GM11168 (cell line): ENCODE results near the gene PCMTD2.
"Not testable (repeated sequence)": the region's sequence is repeated elsewhere in the genome, so short reads cannot be mapped to it uniquely, and the experiment has no call there.

ENCODE experiments used
- in situ Hi-C: fragments of 300-500 bp; cut with MboI; formaldehyde crosslinking; loops from one replicate; pipeline ENCODE4 v1.12.0; 2022; ENCODE audit warnings: low sequenced_read_pairs; ENCODE audit not compliant: unreplicated experiment

Gene PCMTD2

DNA sequence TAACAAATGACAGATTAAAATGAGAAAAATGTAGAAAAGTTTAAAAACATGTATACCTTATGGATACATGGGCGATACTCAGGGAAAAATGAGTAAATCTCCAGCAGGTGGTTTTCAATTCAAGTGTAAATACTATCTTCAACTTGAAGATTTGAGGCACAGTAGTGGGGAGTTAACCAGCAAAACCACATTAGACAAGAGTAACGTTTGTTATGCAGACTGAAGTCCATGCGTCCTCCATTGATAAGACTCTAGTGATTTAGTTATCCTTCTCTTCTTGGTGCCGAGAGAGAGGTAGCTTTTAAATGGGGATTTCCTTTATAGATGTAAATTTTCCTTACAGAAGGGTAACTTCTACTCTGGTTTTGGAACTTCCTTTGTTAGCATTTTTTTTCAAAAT is 28.1 kb downstream of the PCMTD2 start:
- in situ Hi-C loops = no loop called here

DNA sequence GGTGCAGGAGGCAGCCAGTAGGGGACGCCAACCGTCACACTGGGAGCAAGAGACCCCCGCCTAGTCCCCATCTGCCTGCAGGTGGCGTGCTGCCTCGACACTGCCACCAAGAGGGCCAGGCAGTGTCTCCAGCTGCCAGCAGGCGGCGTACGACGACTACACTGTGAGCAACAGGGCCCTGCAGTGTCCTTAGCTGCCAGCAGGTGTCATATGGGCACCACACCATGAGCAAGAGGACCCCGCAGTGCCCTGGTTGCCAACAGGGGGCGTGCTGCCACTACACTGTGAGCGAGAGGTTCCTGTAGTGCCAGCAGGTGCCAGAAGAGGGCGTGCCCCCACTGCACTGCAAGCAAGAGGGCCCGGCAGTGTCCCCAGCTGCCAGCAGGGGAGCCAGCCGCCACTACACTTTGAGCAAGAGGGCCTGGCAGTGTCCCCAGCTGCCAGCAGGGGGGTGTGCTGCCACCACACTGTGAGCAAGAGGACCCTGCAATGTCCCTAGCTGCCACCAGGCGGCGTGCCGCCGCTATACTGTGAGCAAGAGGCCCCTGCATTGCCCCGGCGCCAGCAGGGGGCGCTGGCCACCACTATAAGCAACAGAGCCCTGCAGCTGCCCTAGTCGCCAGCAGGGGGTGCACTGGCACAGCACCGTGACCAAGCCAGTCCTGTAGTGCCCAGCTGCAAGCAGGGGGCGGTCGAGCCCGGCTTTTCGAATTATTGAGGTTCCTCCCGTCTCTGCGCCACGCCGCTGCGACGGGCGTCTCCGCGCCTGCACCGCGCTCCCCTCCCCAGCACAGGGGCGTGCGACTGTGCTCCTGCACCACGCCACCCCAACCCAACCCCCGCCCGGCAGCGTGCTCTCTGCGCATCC is 30.3 kb downstream of the PCMTD2 start:
- in situ Hi-C loops = not testable (repeated sequence)

DNA sequence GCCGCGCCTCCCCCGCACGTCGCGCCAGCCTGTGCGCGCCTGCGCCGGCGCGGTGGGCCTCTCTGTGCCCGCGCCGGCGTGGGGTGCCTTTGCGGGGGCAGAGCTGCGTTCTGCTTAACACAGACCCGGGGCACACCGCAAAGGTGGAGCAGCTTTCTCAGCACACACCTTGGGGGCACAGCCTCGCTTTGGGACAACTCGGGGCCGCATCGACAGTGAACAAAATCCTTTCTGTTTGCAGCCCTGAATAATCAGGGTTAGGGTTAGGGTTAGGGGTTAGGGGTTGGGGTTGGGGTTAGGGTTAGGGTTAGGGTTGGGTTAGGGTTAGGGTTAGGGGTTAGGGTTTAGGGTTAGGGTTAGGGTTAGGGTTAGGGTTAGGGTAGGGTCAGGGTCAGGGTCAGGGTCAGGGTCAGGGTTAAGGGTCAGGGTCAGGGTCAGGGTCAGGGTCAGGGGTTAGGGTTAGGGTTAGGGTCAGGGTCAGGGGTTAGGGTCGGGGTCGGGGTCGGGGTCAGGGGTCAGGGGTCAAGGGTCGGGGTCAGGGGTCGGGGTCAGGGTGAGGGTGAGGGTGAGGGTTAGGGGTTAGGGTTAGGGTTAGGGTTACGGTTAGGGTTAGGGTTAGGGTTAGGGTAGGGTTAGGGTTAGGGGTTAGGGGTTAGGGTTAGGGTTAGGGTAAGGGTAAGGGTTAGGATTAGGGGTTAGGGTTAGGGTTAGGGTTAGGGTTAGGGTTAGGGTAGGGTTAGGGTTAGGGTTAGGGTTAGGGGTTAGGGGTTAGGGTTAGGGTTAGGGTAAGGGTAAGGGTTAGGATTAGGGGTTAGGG is 31.1 kb downstream of the PCMTD2 start:
- in situ Hi-C loops = not testable (repeated sequence)

DNA sequence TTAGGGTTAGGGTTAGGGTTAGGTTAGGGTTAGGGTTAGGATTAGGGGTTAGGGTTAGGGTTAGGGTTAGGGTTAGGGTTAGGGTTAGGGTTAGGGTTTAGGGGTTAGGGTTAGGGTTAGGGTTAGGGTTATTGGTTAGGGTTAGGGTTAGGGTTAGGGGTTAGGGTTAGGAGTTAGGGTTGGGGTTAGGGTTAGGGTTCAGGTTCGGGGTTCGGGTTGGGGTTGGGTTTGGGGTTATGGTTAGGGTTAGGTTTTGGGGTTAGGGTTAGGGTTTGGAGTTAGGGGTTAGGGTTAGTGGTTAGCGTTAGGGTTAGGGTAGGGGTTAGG is 31.7 kb downstream of the PCMTD2 start:
- in situ Hi-C loops = not testable (repeated sequence)

DNA sequence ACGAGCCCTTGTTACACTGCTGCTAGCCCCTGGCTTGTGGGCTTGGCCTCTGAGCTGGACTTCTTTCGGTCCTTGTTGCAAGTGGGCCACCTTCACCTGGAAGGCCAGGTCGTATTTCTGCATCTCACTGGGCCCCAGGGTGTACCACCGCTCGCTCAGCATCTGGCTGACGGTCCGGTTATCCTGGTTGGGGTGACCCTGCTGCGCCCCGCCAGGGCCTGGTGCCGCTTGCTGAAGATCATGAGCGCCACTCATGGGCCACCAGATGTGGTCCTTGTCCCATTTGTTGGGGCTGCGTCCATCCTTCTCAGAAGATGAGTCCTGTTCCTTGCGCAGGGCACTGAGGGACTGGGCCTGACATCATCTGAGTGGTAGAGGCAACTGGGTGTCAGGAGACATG is 36.6 kb downstream of the PCMTD2 start:
- in situ Hi-C loops = not testable (repeated sequence)

DNA sequence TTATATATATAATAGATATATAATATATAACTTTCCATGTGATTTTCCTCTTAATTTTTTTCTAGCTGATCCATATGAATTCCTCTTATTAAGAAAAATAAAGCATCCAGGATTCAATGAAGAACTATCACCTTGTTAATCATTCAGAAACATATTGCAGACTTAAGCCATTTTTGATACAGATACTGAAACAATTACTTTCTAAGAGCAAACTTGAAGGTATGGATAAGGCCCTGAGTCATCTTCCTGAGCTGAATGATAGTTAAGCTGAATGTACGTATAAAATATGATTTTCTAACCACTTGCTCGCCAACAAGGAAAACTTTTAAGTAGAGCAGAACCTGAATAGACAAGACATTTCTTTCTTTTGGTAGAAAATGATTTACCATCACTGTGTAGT is 47.5 kb downstream of the PCMTD2 start:
- in situ Hi-C loops = not testable (repeated sequence)

DNA sequence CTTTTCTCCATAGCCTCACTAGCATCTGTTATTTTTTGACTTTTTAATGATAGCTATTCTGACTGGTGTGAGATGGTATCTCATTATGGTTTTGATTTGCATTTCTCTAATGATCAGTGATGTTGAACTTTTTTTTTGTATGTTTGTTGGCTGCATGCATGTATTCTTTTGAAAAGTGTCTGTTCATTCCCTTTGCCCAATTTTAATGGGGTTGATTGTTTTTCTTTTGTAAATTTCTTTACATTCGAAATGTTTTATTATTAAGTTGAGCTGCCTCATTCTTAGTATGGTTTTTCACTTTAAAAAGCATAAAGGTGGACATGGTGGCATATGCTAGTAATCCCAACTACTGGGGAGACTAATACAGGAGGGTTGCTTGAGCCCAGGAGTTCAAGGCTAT is 58.2 kb downstream of the PCMTD2 start:
- in situ Hi-C loops = not testable (repeated sequence)

DNA sequence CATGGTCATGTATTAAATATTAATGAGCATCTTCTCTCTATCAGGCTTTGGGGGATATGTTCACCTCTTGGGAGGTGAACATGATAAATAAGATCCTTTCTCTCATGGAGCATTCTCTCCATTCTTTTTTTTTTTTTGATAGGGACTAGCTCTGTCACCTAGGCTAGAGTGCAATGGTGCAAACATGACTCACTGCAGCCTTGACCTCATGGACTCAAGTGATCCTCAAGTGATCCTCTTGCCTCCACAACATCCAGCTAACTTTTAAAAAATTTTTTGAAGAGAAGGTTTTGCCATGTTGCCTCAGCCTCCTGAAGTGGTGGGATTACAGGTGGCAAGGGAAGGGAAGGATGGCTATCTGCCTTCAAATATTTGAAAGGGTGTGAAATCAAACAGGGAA is 59.8 kb downstream of the PCMTD2 start:
- in situ Hi-C loops = not testable (repeated sequence)

DNA sequence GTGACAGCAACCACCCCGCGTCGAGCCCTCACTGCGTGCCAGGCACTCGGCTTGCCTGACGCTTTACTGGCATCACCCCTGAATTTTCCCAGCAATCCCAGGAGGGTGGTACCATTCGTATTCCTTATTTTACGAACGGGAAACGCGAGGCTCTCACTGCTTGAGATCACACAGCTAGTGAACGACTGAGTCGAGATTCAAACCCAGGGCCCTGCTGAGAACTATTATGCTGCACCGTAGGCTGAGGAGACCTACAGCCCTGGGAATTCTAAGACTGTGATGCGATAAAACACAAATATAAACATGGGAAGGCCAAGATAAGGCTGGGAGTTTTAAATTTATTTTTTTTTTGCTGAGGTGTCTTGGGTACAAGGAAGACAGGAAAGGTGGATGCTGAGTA is 60.3 kb downstream of the PCMTD2 start:
- in situ Hi-C loops = not testable (repeated sequence)

DNA sequence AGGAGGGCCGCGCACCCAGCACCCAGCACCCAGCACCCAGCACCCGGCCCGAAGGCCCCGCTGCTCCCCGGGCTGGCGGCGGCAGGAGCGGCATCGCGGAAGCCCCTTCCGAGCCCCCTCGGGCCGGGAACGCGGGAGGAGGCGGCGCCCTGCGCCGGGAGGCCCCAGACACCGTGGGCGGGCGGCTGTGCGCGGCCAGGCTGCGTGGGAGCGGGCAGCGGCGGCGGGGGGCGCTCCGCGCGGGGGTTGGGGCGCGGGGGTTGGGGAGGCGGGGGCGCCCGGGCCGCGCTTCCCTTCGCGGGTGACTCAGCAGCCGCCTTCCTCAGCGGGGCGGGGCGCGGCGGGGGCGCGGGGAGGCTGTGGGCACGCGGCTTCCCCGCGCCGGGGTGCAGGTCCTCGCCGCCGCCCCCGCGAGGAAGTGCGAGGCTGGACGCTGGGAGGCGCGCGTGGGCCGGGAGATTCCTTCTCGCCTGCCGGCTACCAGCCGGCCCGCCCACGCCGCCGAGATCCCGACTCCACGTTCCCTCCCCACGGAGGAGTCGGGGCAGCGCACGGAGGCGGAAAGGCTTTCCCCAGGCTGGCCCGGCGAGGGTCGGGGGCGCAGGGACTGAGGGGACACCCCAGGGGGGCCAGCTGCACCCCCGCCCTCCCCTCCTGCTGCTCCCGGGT is 61.0 kb downstream of the PCMTD2 start:
- in situ Hi-C loops = not testable (repeated sequence)

DNA sequence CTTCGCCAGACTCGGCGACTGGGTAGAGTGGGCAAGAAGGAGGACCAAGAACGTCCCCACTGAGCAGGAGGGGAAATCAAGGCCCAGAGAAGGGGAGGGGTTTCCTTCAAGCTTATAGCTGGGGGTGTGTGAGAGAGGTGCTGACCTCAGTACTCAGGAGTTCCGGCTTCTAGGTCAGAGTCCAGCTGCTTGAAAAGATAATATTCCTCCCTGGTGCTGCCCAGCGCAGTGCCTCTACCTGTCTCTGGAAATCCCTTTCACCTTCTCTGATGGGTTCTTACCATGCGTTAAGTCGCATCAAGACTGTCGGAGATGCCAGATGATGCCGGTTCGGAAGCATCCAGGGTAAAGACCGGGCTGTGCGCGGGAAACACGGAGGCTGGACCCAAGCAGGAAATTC is 61.8 kb downstream of the PCMTD2 start:
- in situ Hi-C loops = not testable (repeated sequence)

DNA sequence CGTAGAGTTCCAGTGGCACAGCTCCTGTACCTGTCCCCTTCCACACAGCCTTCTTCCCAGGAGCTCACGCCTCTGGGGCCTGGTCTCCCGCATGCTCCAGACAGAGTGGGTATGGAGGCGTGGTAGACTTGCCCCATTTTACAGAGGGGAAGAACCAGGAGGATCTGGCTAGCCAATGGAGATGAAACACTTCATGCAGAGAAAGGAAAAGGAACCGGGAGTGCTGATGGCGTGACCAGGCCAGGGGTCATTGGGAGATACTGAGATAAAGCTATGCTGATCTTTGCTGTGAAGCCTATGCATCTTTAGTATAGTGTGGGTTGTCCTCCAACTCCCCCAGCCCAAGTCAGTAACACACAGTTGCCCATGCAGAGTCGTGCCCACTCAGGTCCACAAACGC is 62.5 kb downstream of the PCMTD2 start:
- in situ Hi-C loops = not testable (repeated sequence)

DNA sequence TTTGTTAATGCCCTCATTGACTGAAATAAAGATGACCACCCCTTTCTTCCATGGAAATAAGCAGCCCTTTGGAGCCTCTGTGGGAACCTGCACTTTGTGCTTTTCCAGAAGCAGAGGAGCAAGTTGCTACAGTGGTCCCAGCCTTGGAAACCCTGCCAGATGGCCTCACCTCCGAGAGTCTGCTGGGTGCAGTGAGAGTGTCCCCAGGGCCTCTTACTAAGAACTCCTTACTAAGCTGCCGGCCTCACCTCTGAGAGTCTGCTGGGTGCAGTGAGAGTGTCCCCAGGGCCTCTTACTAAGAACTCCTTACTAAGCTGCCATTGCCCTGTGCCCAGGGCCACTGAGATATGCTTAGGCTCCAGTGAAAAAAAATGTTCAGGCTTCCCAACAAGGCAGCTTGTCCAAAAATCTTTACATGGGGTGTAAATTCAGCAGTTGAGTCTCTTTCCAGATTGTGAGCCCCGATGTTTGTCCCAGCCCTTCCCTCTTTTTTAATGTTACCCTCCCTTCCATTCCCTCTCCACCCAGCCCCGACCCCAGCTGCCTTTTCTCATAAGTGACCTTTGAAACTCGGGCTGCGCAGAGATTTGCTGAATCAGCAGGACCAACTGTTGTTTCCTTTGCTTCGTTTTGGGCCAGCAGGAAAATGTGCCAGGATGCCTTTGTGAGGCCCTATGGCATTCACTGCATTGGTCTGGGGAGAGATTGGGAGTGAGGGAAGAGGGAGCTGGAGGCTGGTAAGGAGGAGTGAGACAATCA is 66.7 kb downstream of the PCMTD2 start:
- in situ Hi-C loops = not testable (repeated sequence)
